Measurements from ENCODE around the gene LMNTD2.

DNA sequence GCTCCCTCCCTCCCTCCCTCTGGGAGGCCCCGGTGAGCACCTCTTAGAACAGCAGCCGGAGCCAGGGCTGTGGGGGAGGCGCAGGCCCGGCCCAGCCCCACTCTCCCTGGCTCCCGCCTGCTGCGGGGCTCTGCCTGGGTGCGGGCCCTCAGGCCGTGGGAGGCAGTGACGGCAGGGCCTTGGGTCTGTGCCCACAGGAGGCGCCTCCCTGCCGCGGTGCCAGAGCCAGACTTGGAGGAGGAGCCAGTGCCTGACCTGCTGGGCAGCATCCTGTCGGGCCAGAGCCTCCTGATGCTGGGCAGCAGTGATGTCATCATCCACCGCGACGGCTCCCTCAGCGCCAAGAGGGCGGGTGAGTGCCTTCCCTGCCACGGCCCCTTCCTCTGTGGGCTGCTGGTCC is 45.7 kb upstream of the LMNTD2 start:
- TF ChIP-seq, protein P1, sequence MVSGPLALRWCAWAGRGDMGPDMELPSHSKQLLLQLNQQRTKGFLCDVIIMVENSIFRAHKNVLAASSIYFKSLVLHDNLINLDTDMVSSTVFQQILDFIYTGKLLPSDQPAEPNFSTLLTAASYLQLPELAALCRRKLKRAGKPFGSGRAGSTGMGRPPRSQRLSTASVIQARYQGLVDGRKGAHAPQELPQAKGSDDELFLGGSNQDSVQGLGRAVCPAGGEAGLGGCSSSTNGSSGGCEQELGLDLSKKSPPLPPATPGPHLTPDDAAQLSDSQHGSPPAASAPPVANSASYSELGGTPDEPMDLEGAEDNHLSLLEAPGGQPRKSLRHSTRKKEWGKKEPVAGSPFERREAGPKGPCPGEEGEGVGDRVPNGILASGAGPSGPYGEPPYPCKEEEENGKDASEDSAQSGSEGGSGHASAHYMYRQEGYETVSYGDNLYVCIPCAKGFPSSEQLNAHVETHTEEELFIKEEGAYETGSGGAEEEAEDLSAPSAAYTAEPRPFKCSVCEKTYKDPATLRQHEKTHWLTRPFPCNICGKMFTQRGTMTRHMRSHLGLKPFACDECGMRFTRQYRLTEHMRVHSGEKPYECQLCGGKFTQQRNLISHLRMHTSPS (CRISPR knock-in tag; IDR thresholded peaks at IDR 0.05; ENCODE audit: low read depth) = no peak
- TF ChIP-seq U2AF1 (optimal IDR thresholded peaks at IDR 0.05; ENCODE audit: low read depth, low read length) = no peak
- no peak for TF ChIP-seq SATB2 (CRISPR knock-in tag; IDR thresholded peaks at IDR 0.05)
- TF ChIP-seq, protein P2, sequence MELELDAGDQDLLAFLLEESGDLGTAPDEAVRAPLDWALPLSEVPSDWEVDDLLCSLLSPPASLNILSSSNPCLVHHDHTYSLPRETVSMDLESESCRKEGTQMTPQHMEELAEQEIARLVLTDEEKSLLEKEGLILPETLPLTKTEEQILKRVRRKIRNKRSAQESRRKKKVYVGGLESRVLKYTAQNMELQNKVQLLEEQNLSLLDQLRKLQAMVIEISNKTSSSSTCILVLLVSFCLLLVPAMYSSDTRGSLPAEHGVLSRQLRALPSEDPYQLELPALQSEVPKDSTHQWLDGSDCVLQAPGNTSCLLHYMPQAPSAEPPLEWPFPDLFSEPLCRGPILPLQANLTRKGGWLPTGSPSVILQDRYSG (CRISPR knock-in tag; IDR thresholded peaks at IDR 0.05) = no peak
- TF ChIP-seq, protein P3, sequence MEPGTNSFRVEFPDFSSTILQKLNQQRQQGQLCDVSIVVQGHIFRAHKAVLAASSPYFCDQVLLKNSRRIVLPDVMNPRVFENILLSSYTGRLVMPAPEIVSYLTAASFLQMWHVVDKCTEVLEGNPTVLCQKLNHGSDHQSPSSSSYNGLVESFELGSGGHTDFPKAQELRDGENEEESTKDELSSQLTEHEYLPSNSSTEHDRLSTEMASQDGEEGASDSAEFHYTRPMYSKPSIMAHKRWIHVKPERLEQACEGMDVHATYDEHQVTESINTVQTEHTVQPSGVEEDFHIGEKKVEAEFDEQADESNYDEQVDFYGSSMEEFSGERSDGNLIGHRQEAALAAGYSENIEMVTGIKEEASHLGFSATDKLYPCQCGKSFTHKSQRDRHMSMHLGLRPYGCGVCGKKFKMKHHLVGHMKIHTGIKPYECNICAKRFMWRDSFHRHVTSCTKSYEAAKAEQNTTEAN (CRISPR knock-in tag; conservative IDR thresholded peaks at IDR 0.05) = no peak
- no peak for TF ChIP-seq TAF1 (CRISPR knock-in tag; IDR thresholded peaks at IDR 0.05)
- TF ChIP-seq ZNF296 (CRISPR knock-in tag; conservative IDR thresholded peaks at IDR 0.05) = no peak
- TF ChIP-seq DR1 (CRISPR knock-in tag; IDR thresholded peaks at IDR 0.05) = no peak
- TF ChIP-seq HCFC1 (IDR thresholded peaks at IDR 0.05; ENCODE audit: low read depth, low read length) = no peak
- TF ChIP-seq ZSCAN29 (CRISPR knock-in tag; conservative IDR thresholded peaks at IDR 0.05) = no peak
- TF ChIP-seq, protein P4, sequence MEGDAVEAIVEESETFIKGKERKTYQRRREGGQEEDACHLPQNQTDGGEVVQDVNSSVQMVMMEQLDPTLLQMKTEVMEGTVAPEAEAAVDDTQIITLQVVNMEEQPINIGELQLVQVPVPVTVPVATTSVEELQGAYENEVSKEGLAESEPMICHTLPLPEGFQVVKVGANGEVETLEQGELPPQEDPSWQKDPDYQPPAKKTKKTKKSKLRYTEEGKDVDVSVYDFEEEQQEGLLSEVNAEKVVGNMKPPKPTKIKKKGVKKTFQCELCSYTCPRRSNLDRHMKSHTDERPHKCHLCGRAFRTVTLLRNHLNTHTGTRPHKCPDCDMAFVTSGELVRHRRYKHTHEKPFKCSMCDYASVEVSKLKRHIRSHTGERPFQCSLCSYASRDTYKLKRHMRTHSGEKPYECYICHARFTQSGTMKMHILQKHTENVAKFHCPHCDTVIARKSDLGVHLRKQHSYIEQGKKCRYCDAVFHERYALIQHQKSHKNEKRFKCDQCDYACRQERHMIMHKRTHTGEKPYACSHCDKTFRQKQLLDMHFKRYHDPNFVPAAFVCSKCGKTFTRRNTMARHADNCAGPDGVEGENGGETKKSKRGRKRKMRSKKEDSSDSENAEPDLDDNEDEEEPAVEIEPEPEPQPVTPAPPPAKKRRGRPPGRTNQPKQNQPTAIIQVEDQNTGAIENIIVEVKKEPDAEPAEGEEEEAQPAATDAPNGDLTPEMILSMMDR (CRISPR knock-in tag; IDR thresholded peaks at IDR 0.05) = no peak
- TF ChIP-seq, protein P5, sequence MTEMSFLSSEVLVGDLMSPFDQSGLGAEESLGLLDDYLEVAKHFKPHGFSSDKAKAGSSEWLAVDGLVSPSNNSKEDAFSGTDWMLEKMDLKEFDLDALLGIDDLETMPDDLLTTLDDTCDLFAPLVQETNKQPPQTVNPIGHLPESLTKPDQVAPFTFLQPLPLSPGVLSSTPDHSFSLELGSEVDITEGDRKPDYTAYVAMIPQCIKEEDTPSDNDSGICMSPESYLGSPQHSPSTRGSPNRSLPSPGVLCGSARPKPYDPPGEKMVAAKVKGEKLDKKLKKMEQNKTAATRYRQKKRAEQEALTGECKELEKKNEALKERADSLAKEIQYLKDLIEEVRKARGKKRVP (CRISPR knock-in tag; IDR thresholded peaks at IDR 0.05) = no peak
- no peak for TF ChIP-seq EZH2 (conservative IDR thresholded peaks at IDR 0.05; ENCODE audit: low read depth, low read length)

Data from HepG2 (cell line).